SH-SY5Y (cell line): ENCODE results near the gene FUT8.

Source experiments
- GATA2 ChIP-seq: IDR thresholded peaks from 2 replicates; pipeline ENCODE4 v1.6.1; 2011; ENCODE audit warnings: mild to moderate bottlenecking, low read depth, low read length
- GATA3 ChIP-seq: IDR thresholded peaks from 2 replicates; pipeline ENCODE4 v1.6.1; 2011; ENCODE audit warnings: low read depth, mild to moderate bottlenecking, low read length, moderate library complexity

DNA sequence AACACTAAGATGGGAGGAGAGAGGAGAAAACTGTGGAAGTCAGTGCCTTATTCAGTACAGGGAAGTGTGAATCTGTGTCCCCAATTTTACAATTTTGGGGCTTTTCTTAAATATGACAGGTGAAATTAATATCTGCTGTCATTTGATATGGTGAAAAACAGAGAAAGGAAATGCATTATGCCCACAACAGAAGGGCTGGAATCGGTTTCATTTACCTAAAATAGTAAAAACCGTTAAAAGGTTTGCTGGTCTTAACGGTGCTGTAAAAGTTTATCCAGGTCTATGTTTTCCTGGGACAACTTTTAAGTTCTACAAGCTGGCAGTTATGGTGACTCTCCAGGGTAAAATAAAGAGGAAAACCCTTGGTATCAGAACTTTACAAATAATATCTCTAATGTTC, 310.8 kb downstream of the FUT8 start:
- TF ChIP-seq GATA3 (no peak), GATA2 (no peak)
